A549 (cell line): ENCODE measurements around the gene ADGRD1. TPM values are rescaled to one million over a fixed set of nuclear protein-coding genes. Genes with fewer than 3 reads are reported as not detected.

ENCODE experiments used
- ATAC-seq, 2 experiments: fragments of 200-7000 bp in 1 of 2; fragments of >200 bp in 1 of 2; cut with Nextera tagmentation in 1 of 2; cut with Tn5 transposase in 1 of 2; 3 replicates each; pipeline versions ENCODE4 v1.8.0 to v1.9.1; 2018 to 2020; ENCODE audit warnings: mild to moderate bottlenecking in 1 of 2, moderate library complexity in 1 of 2
- CTCF ChIA-PET: fragments of 300-600 bp; sonication (Branson Sonifier 250); formaldehyde crosslinking; extraction: SDS; loops from one replicate; lab custom pipeline; 2021; ENCODE audit warnings: antibody characterized with exemption, inconsistent platforms; lab: Yijun Ruan, JAX
- POLR2A ChIA-PET: fragments of 350-600 bp; formaldehyde crosslinking; extraction: SDS; loops from one replicate; lab custom pipeline; 2021; ENCODE audit warnings: antibody characterized with exemption, inconsistent platforms; lab: Yijun Ruan, JAX
- DNase-seq, 2 experiments: peaks; one replicate each; pipeline versions ENCODE4 v3.0.0 to v3.0.0-alpha.2; 2011 to 2016; ENCODE audit warnings: low read depth in 1 of 2, low spot score in 1 of 2
- FAIRE-seq: peaks from 2 replicates; lab custom pipeline; 2011; peaks lifted over from hg19 to GRCh38; lab: Jason Lieb, UNC
- H3K27ac ChIP-seq, 2 experiments: fragments of >200 bp; sonication (Bioruptor Twin); formaldehyde crosslinking; 3 replicates each; pipeline ENCODE4 v1.5.1; 2016 to 2017
- H3K4me1 ChIP-seq: fragments of >200 bp; sonication (Bioruptor Twin); formaldehyde crosslinking; 3 replicates; pipeline ENCODE4 v1.6.1; 2016
- H3K4me2 ChIP-seq: fragments of >200 bp; sonication (Bioruptor Twin); formaldehyde crosslinking; 3 replicates; pipeline ENCODE4 v1.6.1; 2016
- H3K4me3 ChIP-seq: fragments of >200 bp; sonication (Bioruptor Twin); formaldehyde crosslinking; 3 replicates; pipeline ENCODE4 v1.5.1; 2016
- H3K9me3 ChIP-seq: fragments of >200 bp; sonication (Bioruptor Twin); formaldehyde crosslinking; 3 replicates; pipeline ENCODE4 v1.6.1; 2016
- ATOH8 ChIP-seq: fragments of 250-450 bp; sonication (Bioruptor Pico); IDR thresholded peaks from 2 replicates; pipeline ENCODE4 v1.5.0; 2020; ENCODE audit warnings: low read depth, mild to moderate bottlenecking, moderate library complexity
- CBX2 ChIP-seq: fragments of 200-600 bp; sonication (generic); IDR thresholded peaks from 2 replicates; pipeline ENCODE4 v1.6.1; 2016; ENCODE audit warnings: low read depth, mild to moderate bottlenecking, borderline replicate concordance
- CHD2 ChIP-seq: fragments of 150-350 bp; IDR thresholded peaks from 2 replicates; pipeline ENCODE4 v1.6.1; 2014; ENCODE audit warnings: low read length; ENCODE audit not compliant: partially characterized antibody
- E2F6 ChIP-seq: IDR thresholded peaks from 2 replicates; pipeline ENCODE4 v1.6.1; 2012; ENCODE audit warnings: low read depth, borderline replicate concordance
- ELK1 ChIP-seq: fragments of 150-350 bp; IDR thresholded peaks from 2 replicates; pipeline ENCODE4 v1.6.1; 2014; ENCODE audit warnings: low read depth, mild to moderate bottlenecking, low read length
- FOSB ChIP-seq: fragments of 250-450 bp; sonication (Bioruptor Pico); IDR thresholded peaks from 2 replicates; pipeline ENCODE4 v1.5.0; 2020; ENCODE audit warnings: mild to moderate bottlenecking, moderate library complexity
- HOXB13 ChIP-seq: fragments of 250-450 bp; sonication (Bioruptor Pico); IDR thresholded peaks from 2 replicates; pipeline ENCODE4 v1.5.0; 2020; ENCODE audit warnings: low read depth, mild to moderate bottlenecking, moderate library complexity
- HOXB5 ChIP-seq: fragments of 250-450 bp; sonication (Bioruptor Pico); IDR thresholded peaks from 2 replicates; pipeline ENCODE4 v1.5.0; 2020; ENCODE audit warnings: mild to moderate bottlenecking, moderate library complexity
- JUNB ChIP-seq: fragments of >200 bp; sonication (Bioruptor Twin); formaldehyde crosslinking; IDR thresholded peaks from 2 replicates; pipeline ENCODE4 v1.6.1; 2016
- MYC ChIP-seq: IDR thresholded peaks from 2 replicates; pipeline ENCODE4 v1.6.1; 2012; ENCODE audit warnings: mild to moderate bottlenecking, inconsistent platforms, low read length, improper control_type of control experiment, borderline replicate concordance
- NFE2L2 ChIP-seq: fragments of 150-350 bp; conservative IDR thresholded peaks from 2 replicates; pipeline ENCODE4 v1.6.1; 2014; ENCODE audit warnings: low read length
- NR3C1 ChIP-seq: fragments of >200 bp; sonication (Bioruptor Twin); formaldehyde crosslinking; IDR thresholded peaks from 3 replicates; pipeline ENCODE4 v1.6.1; 2017
- PHF8 ChIP-seq: fragments of 200-600 bp; sonication (generic); IDR thresholded peaks from 2 replicates; pipeline ENCODE4 v1.6.1; 2016; ENCODE audit warnings: low read depth, mild to moderate bottlenecking, antibody characterized with exemption, moderate library complexity, borderline replicate concordance
- RAD21 ChIP-seq, 2 experiments: fragments of >200 bp in 1 of 2; sonication (Bioruptor Twin) in 1 of 2; formaldehyde crosslinking in 1 of 2; IDR thresholded peaks in 1 of 2; conservative IDR thresholded peaks in 1 of 2; 2 replicates in 1 of 2; 3 replicates in 1 of 2; pipeline ENCODE4 v1.6.1; 2012 to 2018; ENCODE audit warnings: inconsistent platforms in 1 of 2
- REST ChIP-seq: fragments of 200-600 bp; sonication (generic); IDR thresholded peaks from 2 replicates; pipeline ENCODE4 v1.6.1; 2016; ENCODE audit warnings: antibody characterized with exemption, mild to moderate bottlenecking, moderate library complexity
- TP53 ChIP-seq: fragments of 250-450 bp; sonication (Bioruptor Pico); IDR thresholded peaks from 2 replicates; pipeline ENCODE4 v1.5.0; 2021; ENCODE audit warnings: mild to moderate bottlenecking, moderate library complexity
- ZFP36 ChIP-seq: fragments of 450-650 bp; IDR thresholded peaks from 2 replicates; pipeline ENCODE4 v1.6.1; 2014; ENCODE audit warnings: borderline replicate concordance; ENCODE audit not compliant: partially characterized antibody
- WGBS: methylation state at CpG from one replicate; pipeline ENCODE4 v1.1.6; 2017; ENCODE audit errors: missing lambda C conversion rate; 5-methylcytosine and 5-hydroxymethylcytosine counted together
- polyA plus RNA-seq, 4 experiments: library from polyadenylated mRNA; depleted of rRNA in 3 of 4; stranded (reverse); fragments of >200 nt; fragmentation: RNase III in 1 of 4; extraction: RNeasy Plus Mini Kit Qiagen cat#74134 plus additional on column Dnase treatment in 1 of 4; gene quantifications; 2 replicates in 3 of 4; 3 replicates in 1 of 4; pipeline ENCODE4 v1.2.3, GENCODE V29; 2011 to 2017

The ADGRD1 gene
- polyA plus RNA-seq, 2 of the 4 experiments (the other 2 are of a cell fraction), result 0.36 to 1.5 TPM

- 50% methylated on average over 13 of the region's 13 CpGs for WGBS
Measured at GRCh38 chr12:130917607-130918006, 36.1 kb upstream of the ADGRD1 start.

GRCh38 chr12:130919086-130919485 lies 34.6 kb upstream of the ADGRD1 start:
- no peak for FAIRE-seq
- Histone ChIP-seq H3K27ac (no peak overlapping the region), H3K9me3 (peaks cover 5% of the 10 kb centered on the region; the same call in 1 of the 3 replicates)
- TF ChIP-seq RAD21 (conservative IDR thresholded peaks at IDR 0.05 in 1 of 2, IDR thresholded peaks at IDR 0.05 in 1 of 2), result no peak
- TF ChIP-seq NFE2L2, result no peak
- no peak for TF ChIP-seq ATOH8 (CRISPR knock-in tag)
- TF ChIP-seq ELK1, result no peak
- TF ChIP-seq REST, result no peak
- no peak for TF ChIP-seq TP53 (CRISPR knock-in tag)
- TF ChIP-seq FOSB (CRISPR knock-in tag), result no peak
- no peak for TF ChIP-seq CBX2
- no peak for TF ChIP-seq JUNB
- TF ChIP-seq E2F6, result no peak
- TF ChIP-seq CHD2, result no peak
- TF ChIP-seq HOXB5, result no peak
- TF ChIP-seq, all 56 proteins: peak for 0
- no peak overlapping the region for H3K4me2 ChIP-seq
- ATAC-seq (no peak), DNase-seq (no peak)
- 0% methylated on average over 1 of the region's 1 CpG for WGBS
- H3K4me1 ChIP-seq, result peaks cover 15% of the 10 kb centered on the region; the same call in 1 of the 3 replicates
- ChIA-PET CTCF (interaction anchor here (4.3 kb wide), 1 partner anchor 213 kb away, joined by 45 read pairs; no protein-coding TSS in a partner anchor), POLR2A (no interaction called here)
- H3K4me3 ChIP-seq, result no peak overlapping the region

More at GRCh38 chr12:130917607-130918006, 36.1 kb upstream of the ADGRD1 start:
- Histone ChIP-seq H3K4me2 (no peak overlapping the region), H3K4me1 (peaks cover 15% of the 10 kb centered on the region; the same call in 1 of the 3 replicates), H3K9me3 (peaks cover 5% of the 10 kb centered on the region; the same call in 2 of the 3 replicates), H3K27ac (no peak overlapping the region), H3K4me3 (no peak overlapping the region)
- no peak for DNase-seq
- ChIA-PET POLR2A (no interaction called here), CTCF (interaction anchor here (0.7 to 4.3 kb wide), 11 partner anchors 9 to 1084 kb away, joined by 3 to 45 read pairs (median 7); no protein-coding TSS in a partner anchor)
- no peak for FAIRE-seq
- TF ChIP-seq HOXB13 (CRISPR knock-in tag), result no peak
- TF ChIP-seq ZFP36, result no peak
- no peak for TF ChIP-seq PHF8
- TF ChIP-seq NR3C1, result no peak
- no peak for TF ChIP-seq JUNB
- TF ChIP-seq MYC, result no peak
- no peak for ATAC-seq
